Type B pancreatic cell (in vitro differentiated cells): ENCODE results near the gene CES4A. TPM values are rescaled to one million over a fixed set of nuclear protein-coding genes. Genes with fewer than 3 reads are reported as not detected.

ENCODE experiments used
- DNase-seq: peaks from one replicate; pipeline ENCODE4 v3.0.0; 2021; ENCODE audit warnings: mixed read lengths; ENCODE audit not compliant: unreplicated experiment; ENCODE audit errors: extremely low spot score
- H3K27ac Mint-ChIP-seq: 2 replicates; pipeline ENCODE4 v1.8.0; 2021; ENCODE audit warnings: mild to moderate bottlenecking, mixed read lengths
- H3K27me3 Mint-ChIP-seq: 2 replicates; pipeline ENCODE4 v1.8.0; 2021; ENCODE audit warnings: mixed read lengths
- H3K36me3 Mint-ChIP-seq: 2 replicates; pipeline ENCODE4 v1.8.0; 2021; ENCODE audit warnings: mixed read lengths
- H3K4me1 Mint-ChIP-seq: one replicate; pipeline ENCODE4 v1.8.0; 2021; ENCODE audit warnings: mixed read lengths; ENCODE audit not compliant: unreplicated experiment
- H3K4me3 Mint-ChIP-seq: 2 replicates; pipeline ENCODE4 v1.8.0; 2021; ENCODE audit warnings: mild to moderate bottlenecking, mixed read lengths
- H3K9me3 Mint-ChIP-seq: 2 replicates; pipeline ENCODE4 v1.8.0; 2021; ENCODE audit warnings: mixed read lengths
- total RNA-seq: library from RNA; stranded (reverse); gene quantifications from 2 replicates; pipeline ENCODE4 v1.2.1, GENCODE V29; 2021; ENCODE audit warnings: low replicate concordance
- TF ChIP-seq, protein P1 (sequence below): fragments of 200-600 bp; sonication (generic); conservative IDR thresholded peaks from 2 replicates; pipeline ENCODE4 v1.5.0; 2021; ENCODE audit warnings: antibody characterized with exemption, mild to moderate bottlenecking

The CES4A gene
- total RNA-seq, 1 donor from 2014 or later, result 13.9 TPM

DNA sequence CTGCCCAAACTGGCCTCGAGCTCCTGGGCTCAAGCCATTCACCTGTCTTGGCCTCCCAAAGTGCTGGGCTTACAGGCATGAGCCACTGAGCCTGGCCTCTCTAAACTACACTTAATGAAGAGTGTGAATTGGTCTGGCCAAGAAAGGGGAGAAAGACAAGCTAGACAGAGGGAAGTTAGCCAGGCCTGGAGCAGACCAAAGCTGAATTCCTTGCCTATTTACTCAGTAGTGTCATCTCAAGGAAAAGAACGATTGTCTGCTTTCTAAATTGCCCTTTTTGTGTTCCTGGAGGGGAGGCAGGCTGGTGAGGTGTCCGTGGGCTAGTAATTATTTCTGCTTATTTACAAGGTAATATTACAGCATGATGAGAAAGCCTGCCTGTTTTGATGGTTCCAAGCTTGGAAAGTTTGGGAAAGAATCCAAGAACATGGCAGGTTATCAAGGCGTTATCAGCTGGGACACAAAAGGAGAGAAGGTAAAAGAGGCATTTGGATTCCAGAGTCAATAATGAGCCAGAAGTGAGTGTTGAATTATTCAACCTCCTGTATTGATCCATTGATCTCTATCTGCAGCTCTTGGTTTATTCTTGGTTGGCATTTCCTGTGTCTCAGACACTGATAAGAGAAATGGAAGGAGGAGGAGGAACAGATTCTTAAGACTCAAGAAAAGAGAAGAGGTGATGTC, 34.3 kb downstream of the CES4A start:
- Mint-ChIP-seq H3K9me3 (no peaks in the 10 kb centered on the region), H3K27ac (no peak overlapping the region), H3K4me1 (peaks cover 28% of the 10 kb centered on the region), H3K4me3 (no peak overlapping the region), H3K36me3 (no peaks in the 10 kb centered on the region), H3K27me3 (peaks cover 5% of the 10 kb centered on the region)
- TF ChIP-seq, protein P1, sequence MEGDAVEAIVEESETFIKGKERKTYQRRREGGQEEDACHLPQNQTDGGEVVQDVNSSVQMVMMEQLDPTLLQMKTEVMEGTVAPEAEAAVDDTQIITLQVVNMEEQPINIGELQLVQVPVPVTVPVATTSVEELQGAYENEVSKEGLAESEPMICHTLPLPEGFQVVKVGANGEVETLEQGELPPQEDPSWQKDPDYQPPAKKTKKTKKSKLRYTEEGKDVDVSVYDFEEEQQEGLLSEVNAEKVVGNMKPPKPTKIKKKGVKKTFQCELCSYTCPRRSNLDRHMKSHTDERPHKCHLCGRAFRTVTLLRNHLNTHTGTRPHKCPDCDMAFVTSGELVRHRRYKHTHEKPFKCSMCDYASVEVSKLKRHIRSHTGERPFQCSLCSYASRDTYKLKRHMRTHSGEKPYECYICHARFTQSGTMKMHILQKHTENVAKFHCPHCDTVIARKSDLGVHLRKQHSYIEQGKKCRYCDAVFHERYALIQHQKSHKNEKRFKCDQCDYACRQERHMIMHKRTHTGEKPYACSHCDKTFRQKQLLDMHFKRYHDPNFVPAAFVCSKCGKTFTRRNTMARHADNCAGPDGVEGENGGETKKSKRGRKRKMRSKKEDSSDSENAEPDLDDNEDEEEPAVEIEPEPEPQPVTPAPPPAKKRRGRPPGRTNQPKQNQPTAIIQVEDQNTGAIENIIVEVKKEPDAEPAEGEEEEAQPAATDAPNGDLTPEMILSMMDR, result no peak
- no peak for DNase-seq

DNA sequence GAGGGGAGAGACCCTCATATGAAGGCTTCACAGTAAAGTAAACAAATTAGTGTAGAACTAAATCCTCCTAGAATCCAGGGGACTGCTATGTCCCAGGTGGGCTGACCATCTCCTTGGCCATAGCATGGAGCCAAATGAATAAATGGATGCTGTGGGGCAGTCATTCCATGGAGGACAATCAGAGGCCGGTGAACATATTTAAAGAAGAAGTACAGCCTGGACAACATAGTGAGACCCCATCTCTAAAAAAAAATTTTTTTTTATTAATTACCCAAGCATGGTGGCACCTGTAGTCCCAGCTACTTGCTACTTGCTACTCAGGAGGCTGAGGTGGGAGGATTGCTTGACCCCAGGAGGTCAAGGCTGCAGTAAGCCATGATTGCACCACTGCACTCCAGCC, 35.3 kb downstream of the CES4A start:
- H3K27ac Mint-ChIP-seq, result no peak overlapping the region
- TF ChIP-seq, protein P1, result no peak
- peaks cover 28% of the 10 kb centered on the region for H3K4me1 Mint-ChIP-seq
- H3K9me3 Mint-ChIP-seq, result no peaks in the 10 kb centered on the region
- DNase-seq, result no peak
- peaks cover 3% of the 10 kb centered on the region for H3K27me3 Mint-ChIP-seq
- no peak overlapping the region for H3K4me3 Mint-ChIP-seq
- no peaks in the 10 kb centered on the region for H3K36me3 Mint-ChIP-seq

DNA sequence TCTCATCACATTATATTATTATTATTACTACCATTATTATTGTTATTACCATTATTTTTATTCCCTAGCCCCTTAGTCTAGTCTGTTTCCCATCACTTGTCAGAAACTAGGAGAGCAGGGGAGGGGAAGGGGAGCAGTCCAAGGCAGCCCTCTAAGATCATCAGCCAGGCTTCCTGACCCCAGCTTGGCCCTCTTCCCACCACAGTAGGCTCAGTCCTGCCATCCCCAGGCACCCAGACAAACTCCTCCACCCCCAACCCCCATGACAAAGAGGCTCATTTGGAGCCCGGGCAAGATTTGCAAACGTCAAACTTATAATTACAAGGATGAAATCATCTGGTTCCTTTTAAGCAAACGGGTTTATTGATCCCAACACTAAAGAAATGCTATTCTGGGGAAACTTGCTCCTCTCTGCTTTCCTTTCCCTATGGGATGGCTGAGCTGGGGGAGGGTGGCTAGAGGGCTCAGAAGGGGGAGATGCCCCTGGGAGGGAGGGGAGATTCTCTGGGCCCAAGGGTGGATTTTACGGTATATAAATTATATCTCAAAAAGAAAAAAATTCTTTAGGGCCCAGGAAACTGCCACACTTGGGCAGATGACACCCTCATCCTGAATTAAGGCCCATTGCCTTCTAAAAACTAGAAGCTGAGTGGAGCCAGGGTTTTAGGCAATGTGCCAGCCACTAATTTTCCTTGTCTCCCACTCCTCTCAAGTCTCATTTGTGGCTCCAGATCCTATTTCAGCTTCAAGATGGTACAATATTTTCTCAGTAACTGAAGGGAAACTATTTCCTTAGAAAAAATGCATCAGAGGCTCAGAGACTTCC, 36.2 kb downstream of the CES4A start:
- H3K27ac Mint-ChIP-seq, result peak overlapping the region; percentile 65
- TF ChIP-seq, protein P1, result no peak

DNA sequence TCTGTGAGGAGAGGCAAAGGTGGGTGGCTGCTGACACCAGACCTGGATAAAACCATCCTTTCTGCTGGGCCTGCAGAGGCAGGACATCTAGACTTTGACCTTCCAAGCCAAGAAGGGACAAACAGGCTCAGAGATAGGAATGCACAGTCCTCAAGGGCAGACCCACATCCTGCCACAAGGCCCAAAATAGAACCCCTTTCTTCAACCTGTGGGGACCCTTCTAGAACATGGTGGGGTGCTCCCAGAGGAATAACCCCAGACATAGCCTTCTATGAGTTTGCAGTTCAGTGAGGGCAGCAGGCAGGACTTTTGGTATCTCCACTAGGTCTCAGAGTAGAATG, 36.8 kb downstream of the CES4A start:
- no peaks in the 10 kb centered on the region for H3K36me3 Mint-ChIP-seq
- H3K27ac Mint-ChIP-seq, result no peak overlapping the region
- no peaks in the 10 kb centered on the region for H3K9me3 Mint-ChIP-seq
- DNase-seq, result peak; percentile 22
- no peak overlapping the region for H3K4me3 Mint-ChIP-seq
- H3K4me1 Mint-ChIP-seq, result peaks cover 32% of the 10 kb centered on the region
- H3K27me3 Mint-ChIP-seq, result peaks cover 3% of the 10 kb centered on the region
- TF ChIP-seq, protein P1, result no peak

More for the DNA sequence above, 36.2 kb downstream of the CES4A start:
- DNase-seq, result peak; percentile 39
- H3K9me3 Mint-ChIP-seq, result no peaks in the 10 kb centered on the region
- no peak overlapping the region for H3K4me3 Mint-ChIP-seq
- peaks cover 3% of the 10 kb centered on the region for H3K27me3 Mint-ChIP-seq
- H3K36me3 Mint-ChIP-seq, result no peaks in the 10 kb centered on the region
- H3K4me1 Mint-ChIP-seq, result peaks cover 28% of the 10 kb centered on the region

DNA sequence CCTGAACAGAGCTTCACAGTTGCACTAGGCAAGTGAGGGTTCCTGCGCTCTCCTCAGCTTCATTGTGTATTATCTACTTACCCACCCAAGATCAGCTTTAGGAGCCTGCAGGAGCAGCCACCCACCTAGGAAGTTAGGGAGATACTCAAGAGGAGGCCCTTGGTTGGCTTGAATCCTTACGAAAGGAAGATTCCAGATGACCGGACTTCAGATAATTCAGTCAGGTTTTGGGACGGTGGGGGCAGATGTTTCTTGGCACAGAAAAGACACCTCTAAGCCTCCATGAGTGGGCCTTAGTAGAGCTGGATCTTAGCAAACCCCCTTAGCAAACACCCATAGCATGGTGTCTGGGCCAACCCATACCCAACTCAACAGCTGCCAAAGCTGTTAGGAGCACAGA, 38.2 kb downstream of the CES4A start:
- H3K27me3 Mint-ChIP-seq, result peaks cover 3% of the 10 kb centered on the region
- peaks cover 35% of the 10 kb centered on the region for H3K4me1 Mint-ChIP-seq
- H3K9me3 Mint-ChIP-seq, result no peaks in the 10 kb centered on the region
- H3K4me3 Mint-ChIP-seq, result no peak overlapping the region
- no peak overlapping the region for H3K27ac Mint-ChIP-seq
- peak; percentile 22 for DNase-seq
- TF ChIP-seq, protein P1, result no peak
- H3K36me3 Mint-ChIP-seq, result no peaks in the 10 kb centered on the region
